IMR-90 (cell line): ENCODE measurements around the gene S1PR4. TPM values are rescaled to one million over a fixed set of nuclear protein-coding genes. Genes with fewer than 3 reads are reported as not detected.
A peak's percentile ranks its signal among the peaks of the same experiment; 100 is the strongest.

Experiments used
- ATAC-seq: fragments of 200-7000 bp; cut with Tn5 transposase; 2 replicates; pipeline ENCODE4 v1.9.1; 2020; ENCODE audit warnings: low read depth, mild to moderate bottlenecking, moderate library complexity
- BruUV-seq: library from RNA; stranded (reverse); fragments of 400-500 nt; replicated peaks from 2 replicates; lab custom pipeline; 2021; lab: Mats Ljungman, UMichigan
- CTCF ChIA-PET: fragments of 300-600 bp; formaldehyde crosslinking; extraction: SDS; loops from one replicate; lab custom pipeline; 2021; ENCODE audit warnings: antibody characterized with exemption; lab: Yijun Ruan, JAX
- POLR2A ChIA-PET: fragments of 300-600 bp; sonication (Branson Sonifier 250); formaldehyde crosslinking; loops from one replicate; lab custom pipeline; 2022; ENCODE audit warnings: antibody characterized with exemption; ENCODE audit not compliant: unreplicated experiment; lab: Charles Lee
- DNase-seq: peaks from one replicate; pipeline ENCODE4 v3.0.0; 2013
- H2AFZ ChIP-seq: replicated peaks from 2 replicates; pipeline ENCODE3; 2013; ENCODE audit warnings: low read length, mild to moderate bottlenecking; ENCODE audit not compliant: poor library complexity
- H2AK5ac ChIP-seq: 2 replicates; pipeline ENCODE4 v1.6.1; 2013; ENCODE audit warnings: low read depth, low read length, inconsistent platforms
- H2AK9ac ChIP-seq: replicated peaks from 2 replicates; pipeline ENCODE3; 2013; ENCODE audit warnings: mild to moderate bottlenecking, low read depth, low read length, moderate library complexity; ENCODE audit not compliant: poor library complexity
- H2BK120ac ChIP-seq: 2 replicates; pipeline ENCODE4 v1.6.1; 2013; ENCODE audit warnings: low read depth, low read length, inconsistent platforms
- H2BK15ac ChIP-seq: 3 replicates; pipeline ENCODE4 v1.6.1; 2013; ENCODE audit warnings: low read depth, low read length, inconsistent platforms
- H2BK20ac ChIP-seq: 2 replicates; pipeline ENCODE4 v1.6.1; 2013; ENCODE audit warnings: low read depth, mild to moderate bottlenecking, inconsistent platforms, low read length, moderate library complexity
- H2BK5ac ChIP-seq: 2 replicates; pipeline ENCODE4 v1.6.1; 2013; ENCODE audit warnings: mild to moderate bottlenecking, low read depth, low read length, inconsistent platforms; ENCODE audit not compliant: poor library complexity, severe bottlenecking
- H3K14ac ChIP-seq: replicated peaks from 2 replicates; pipeline ENCODE4 v1.6.1; 2013; ENCODE audit warnings: low read depth, low read length, inconsistent platforms
- H3K18ac ChIP-seq: 2 replicates; pipeline ENCODE4 v1.6.1; 2013; ENCODE audit warnings: low read depth, low read length, control low read depth
- H3K23ac ChIP-seq: 2 replicates; pipeline ENCODE4 v1.6.1; 2013; ENCODE audit warnings: low read depth, low read length, inconsistent platforms
- H3K27ac ChIP-seq: 2 replicates; pipeline ENCODE4 v1.5.1; 2013; ENCODE audit warnings: mild to moderate bottlenecking, control low read depth, low read length; ENCODE audit not compliant: insufficient read depth
- H3K27me3 ChIP-seq: 2 replicates; pipeline ENCODE4 v1.6.1; 2013; ENCODE audit warnings: low read length; ENCODE audit not compliant: control insufficient read depth, insufficient read depth
- H3K36me3 ChIP-seq: 2 replicates; pipeline ENCODE4 v1.6.1; 2013; ENCODE audit warnings: low read length, mixed read lengths; ENCODE audit not compliant: control insufficient read depth, insufficient read depth
- H3K4ac ChIP-seq: 2 replicates; pipeline ENCODE4 v1.6.1; 2013; ENCODE audit warnings: low read depth, low read length, inconsistent platforms
- H3K4me1 ChIP-seq: 2 replicates; pipeline ENCODE4 v1.6.1; 2013; ENCODE audit warnings: low read length, mixed read lengths; ENCODE audit not compliant: control insufficient read depth, insufficient read depth
- H3K4me2 ChIP-seq: 2 replicates; pipeline ENCODE4 v1.6.1; 2013; ENCODE audit warnings: low read depth, mild to moderate bottlenecking, control low read depth, low read length, moderate library complexity
- H3K4me3 ChIP-seq: 2 replicates; pipeline ENCODE4 v1.5.1; 2013; ENCODE audit warnings: low read depth, mild to moderate bottlenecking, control low read depth, low read length, moderate library complexity; ENCODE audit not compliant: insufficient read depth
- H3K56ac ChIP-seq: 2 replicates; pipeline ENCODE4 v1.6.1; 2013; ENCODE audit warnings: low read length, inconsistent platforms; ENCODE audit not compliant: insufficient read depth; ENCODE audit errors: extremely low read depth
- H3K79me1 ChIP-seq, 2 experiments: 2 replicates each; pipeline ENCODE4 v1.6.1; 2013; ENCODE audit warnings: low read length in 2 of 2, inconsistent platforms in 1 of 2, low read depth in 1 of 2
- H3K9ac ChIP-seq: 2 replicates; pipeline ENCODE4 v1.6.1; 2013; ENCODE audit warnings: low read depth, low read length, control low read depth
- H3K9me1 ChIP-seq: 2 replicates; pipeline ENCODE4 v1.6.1; 2013; ENCODE audit warnings: low read length, inconsistent platforms; ENCODE audit not compliant: insufficient read depth
- H3K9me3 ChIP-seq: 2 replicates; pipeline ENCODE4 v1.6.1; 2013; ENCODE audit warnings: low read length; ENCODE audit not compliant: control insufficient read depth, insufficient read depth
- H4K20me1 ChIP-seq: 2 replicates; pipeline ENCODE4 v1.6.1; 2013; ENCODE audit warnings: low read length, inconsistent platforms; ENCODE audit not compliant: insufficient read depth
- H4K5ac ChIP-seq: 2 replicates; pipeline ENCODE4 v1.6.1; 2013; ENCODE audit warnings: mild to moderate bottlenecking, low read depth, low read length, control low read depth
- H4K8ac ChIP-seq, 2 experiments: 2 replicates each; pipeline ENCODE4 v1.6.1; 2013; ENCODE audit warnings: low read depth in 2 of 2, low read length in 2 of 2, control low read depth in 1 of 2, inconsistent platforms in 1 of 2
- H4K91ac ChIP-seq: 2 replicates; pipeline ENCODE4 v1.6.1; 2013; ENCODE audit warnings: low read depth, low read length, inconsistent platforms; ENCODE audit not compliant: insufficient read depth
- BHLHE40 ChIP-seq: fragments of 150-350 bp; IDR thresholded peaks from 2 replicates; pipeline ENCODE4 v1.6.1; 2016; ENCODE audit warnings: mild to moderate bottlenecking, low read depth, low read length
- MAFK ChIP-seq: IDR thresholded peaks from 2 replicates; pipeline ENCODE4 v1.6.1; 2012; ENCODE audit warnings: low read depth, low read length, improper control_type of control experiment
- SMC3 ChIP-seq: fragments of 150-350 bp; IDR thresholded peaks from 2 replicates; pipeline ENCODE4 v1.6.1; 2016; ENCODE audit warnings: low read depth, mild to moderate bottlenecking, antibody characterized with exemption, low read length, moderate library complexity
- WGBS, 2 experiments: methylation state at CpG; one replicate each; pipeline versions ENCODE4 v1.1.5 to v1.1.7; 2013; ENCODE audit warnings: missing lambda C conversion rate in 2 of 2; ENCODE audit not compliant: insufficient read length in 1 of 2; ENCODE audit errors: extremely low coverage in 2 of 2; 5-methylcytosine and 5-hydroxymethylcytosine counted together
- dilution Hi-C: fragments of 300-500 bp; cut with HindIII; formaldehyde crosslinking; loops from one replicate; pipeline ENCODE4 v1.14.3; 2018; ENCODE audit warnings: low sequenced_read_pairs; ENCODE audit not compliant: unreplicated experiment
- in situ Hi-C: fragments of 300-500 bp; cut with MboI; formaldehyde crosslinking; loops from 3 replicates; pipeline ENCODE4 v1.14.3; 2019; ENCODE audit warnings: low sequenced_read_pairs, inconsistent platforms, mixed read lengths
- intact Hi-C: fragments of 100-400 bp; cut with micrococcal nuclease; formaldehyde crosslinking; loops from 2 replicates; pipeline ENCODE4 v1.10.0; 2022
- polyA plus RNA-seq, 3 experiments: library from polyadenylated mRNA; depleted of rRNA; stranded (reverse); fragments of >200 nt; gene quantifications; 2 replicates each; pipeline ENCODE4 v1.2.3, GENCODE V29; 2012; ENCODE audit warnings: low replicate concordance in 1 of 3
- total RNA-seq: library from RNA; depleted of rRNA; stranded (reverse); fragments of >200 nt; gene quantifications from 2 replicates; pipeline ENCODE4 v1.2.3, GENCODE V29; 2012

Gene S1PR4
- total and polyA plus RNA-seq, 2 of the 4 experiments (the other 2 are of a cell fraction) = not detected

- DNase-seq = no peak
- Histone ChIP-seq H2AK9ac (no peak overlapping the region), H3K4me3 (no peak overlapping the region), H3K18ac (no peak overlapping the region), H3K9me3 (peaks cover 4% of the 10 kb centered on the region; the same call in 1 of the 2 replicates), H2BK5ac (no peak overlapping the region), H3K79me1 (peaks cover 0 to 10% of the 10 kb centered on the region in 2 experiments; a peak in 2 of 4 replicates), H4K5ac (no peak overlapping the region), H3K56ac (no peak overlapping the region), H2AFZ (peak overlapping the region; percentile 44), H4K91ac (peak overlapping the region; percentile 28; the same call in 1 of the 2 replicates), H2AK5ac (peak overlapping the region; percentile 43; the same call in 1 of the 2 replicates), H3K27ac (no peak overlapping the region), H3K9me1 (peaks cover 9% of the 10 kb centered on the region), H3K14ac (no peak overlapping the region), H4K20me1 (no peaks in the 10 kb centered on the region), H3K27me3 (no peaks in the 10 kb centered on the region), H2BK15ac (peak overlapping the region; percentile 21; the same call in 1 of the 3 replicates), H3K23ac (no peak overlapping the region), H4K8ac (no peak overlapping the region), H2BK20ac (no peak overlapping the region), H3K9ac (no peak overlapping the region), H3K4me2 (no peak overlapping the region), H2BK120ac (no peak overlapping the region), H3K36me3 (no peaks in the 10 kb centered on the region), H3K4ac (no peak overlapping the region), H3K4me1 (no peaks in the 10 kb centered on the region; the same call in 1 of the 2 replicates)
- no peak for TF ChIP-seq MAFK
- TF ChIP-seq SMC3 = no peak
- no peak for TF ChIP-seq BHLHE40
- intact Hi-C loops = no loop called here
- BruUV-seq = no TSS peak
- dilution Hi-C loops = no loop called here
- ChIA-PET POLR2A (no interaction called here), CTCF (no interaction called here)
- ATAC-seq = no peak
- WGBS, 2 experiments = no CpG with 5 or more reads among the region's 3 CpGs
- in situ Hi-C loops = loop anchor here (5.0 kb wide), 1 partner anchor 203 kb away; no protein-coding TSS in a partner anchor
Observed at GRCh38 chr19:3160219-3160618, 18.4 kb upstream of the S1PR4 start.
